Muscle of leg (tissue), 11 donors: ENCODE measurements around the gene MAPK8IP2. TPM values are rescaled to one million over a fixed set of nuclear protein-coding genes. Genes with fewer than 3 reads are reported as not detected.
"Not testable (repeated sequence)": the region's sequence is repeated elsewhere in the genome, so short reads cannot be mapped to it uniquely, and the experiment has no call there.

Experiments used
- DNase-seq: peaks from one replicate; pipeline ENCODE4 v3.0.0; 2013
- H3K27ac ChIP-seq: one replicate; pipeline ENCODE4 v1.5.1; 2013; ENCODE audit warnings: mild to moderate bottlenecking, low read length, control low read depth
- H3K27me3 ChIP-seq: one replicate; pipeline ENCODE4 v1.6.1; 2013; ENCODE audit warnings: low read length; ENCODE audit not compliant: control insufficient read depth, insufficient read depth
- H3K36me3 ChIP-seq: one replicate; pipeline ENCODE4 v1.6.1; 2013; ENCODE audit warnings: low read length; ENCODE audit not compliant: control insufficient read depth, insufficient read depth
- H3K4me1 ChIP-seq: one replicate; pipeline ENCODE4 v1.6.1; 2013; ENCODE audit warnings: low read length; ENCODE audit not compliant: control insufficient read depth, insufficient read depth
- H3K4me3 ChIP-seq: one replicate; pipeline ENCODE4 v1.5.1; 2013; ENCODE audit warnings: low read length, control low read depth
- H3K9me3 ChIP-seq: replicated peaks from 2 replicates; pipeline ENCODE4 v1.6.1; 2013; ENCODE audit warnings: low read depth, low read length; ENCODE audit not compliant: control insufficient read depth
- WGBS: methylation state at CpG from one replicate; pipeline ENCODE4 v1.1.5; 2013; ENCODE audit warnings: missing lambda C conversion rate; ENCODE audit not compliant: insufficient coverage; 5-methylcytosine and 5-hydroxymethylcytosine counted together
- polyA plus RNA-seq, 8 donors: library from polyadenylated mRNA; unstranded; fragments of 120-200 nt; gene quantifications; one replicate each; pipeline versions ENCODE4 v1.2.1 to v1.2.3, GENCODE V29; 2013; ENCODE audit warnings: inconsistent platforms in 1 of 8, low replicate concordance in 1 of 8; ENCODE audit not compliant: insufficient read length in 8 of 8, insufficient read depth in 1 of 8
- total RNA-seq: library from RNA; stranded (reverse); fragments of 120-200 nt; gene quantifications from one replicate; pipeline ENCODE4 v1.2.4, GENCODE V29; 2013

The MAPK8IP2 gene
- total and polyA plus RNA-seq, 9 donors = 0.22 to 0.68 (median 0.51) TPM

DNA sequence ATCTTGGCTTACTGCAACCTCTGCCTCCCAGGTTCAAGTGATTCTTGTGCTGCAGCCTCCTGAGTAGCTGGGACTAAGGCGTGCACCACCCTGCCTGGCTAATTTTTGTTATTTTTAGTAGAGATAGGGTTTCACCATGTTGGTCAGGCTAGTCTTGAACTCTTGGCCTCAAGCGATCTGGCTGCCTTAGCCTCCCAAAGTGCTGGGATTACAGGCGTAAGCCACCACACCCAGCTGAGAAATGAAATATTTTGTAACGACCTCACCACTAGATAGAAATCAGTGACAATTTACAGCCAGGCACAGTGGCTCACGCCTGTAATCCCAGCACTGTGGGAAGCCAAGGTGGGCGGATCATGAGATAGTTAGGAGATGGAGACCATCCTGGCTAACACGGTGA is 59.1 kb downstream of the MAPK8IP2 start:
- not testable (repeated sequence) for H3K36me3 ChIP-seq, H3K4me1 ChIP-seq, H3K27ac ChIP-seq, DNase-seq, H3K4me3 ChIP-seq, H3K9me3 ChIP-seq
- H3K27me3 ChIP-seq = peaks cover 11% of the 10 kb centered on the region
- no CpG with 5 or more reads among the region's 7 CpGs for WGBS

DNA sequence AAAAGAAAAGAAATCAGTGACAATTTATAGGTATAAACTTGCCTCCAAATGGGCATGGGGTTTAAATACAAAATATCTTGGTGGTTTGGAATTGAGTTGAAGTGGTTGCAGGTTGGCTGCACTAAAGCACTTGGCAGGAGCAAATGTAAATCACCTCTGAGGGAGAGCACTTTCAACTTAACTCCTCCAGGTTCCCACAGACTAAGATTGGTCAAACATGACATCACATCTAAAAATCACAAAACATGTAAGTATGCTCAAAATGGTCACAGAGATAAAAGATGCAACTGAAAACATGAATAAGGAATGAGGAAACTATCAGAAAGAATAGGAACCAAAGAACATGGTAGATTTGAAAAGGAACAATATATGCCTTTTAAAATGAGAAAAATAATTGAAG is 59.7 kb downstream of the MAPK8IP2 start:
- Histone ChIP-seq H3K27ac (no peak overlapping the region), H3K27me3 (peaks cover 11% of the 10 kb centered on the region), H3K9me3 (no peaks in the 10 kb centered on the region), H3K36me3 (no peaks in the 10 kb centered on the region), H3K4me3 (no peak overlapping the region), H3K4me1 (no peaks in the 10 kb centered on the region)
- DNase-seq = no peak

Other genes with a start within 250 kb of the MAPK8IP2 start
- 36.5 TPM for gene SBF1, start 125.8 kb upstream of the MAPK8IP2 start, total RNA-seq
- 10 to 100 TPM; 34.6 to 49.7 (median 45.2) TPM for gene SBF1, start 125.8 kb upstream of the MAPK8IP2 start, polyA plus RNA-seq
- gene ADM2, start 119.2 kb upstream of the MAPK8IP2 start, total RNA-seq = 0.40 TPM
- under 1 TPM; 0.23 to 0.81 (median 0.54) TPM for gene ADM2, start 119.2 kb upstream of the MAPK8IP2 start, polyA plus RNA-seq
- not detected for gene MIOX, start 113.9 kb upstream of the MAPK8IP2 start, total RNA-seq
- gene MIOX, start 113.9 kb upstream of the MAPK8IP2 start, polyA plus RNA-seq = under 1 TPM in 4 of 8 donors, not detected in 4; 0.08 to 0.12 (median 0.10) TPM
- 27.0 TPM for gene LMF2, start 93.1 kb upstream of the MAPK8IP2 start, total RNA-seq
- 10 to 100 TPM; 35.5 to 54.1 (median 44.9) TPM for gene LMF2, start 93.1 kb upstream of the MAPK8IP2 start, polyA plus RNA-seq
- 34.8 TPM for gene NCAPH2, start 92.6 kb upstream of the MAPK8IP2 start, total RNA-seq
- gene NCAPH2, start 92.6 kb upstream of the MAPK8IP2 start, polyA plus RNA-seq = 10 to 100 TPM; 30.7 to 40.3 (median 37.6) TPM
- 0.40 TPM for gene SCO2, start 75.2 kb upstream of the MAPK8IP2 start, total RNA-seq
- 1 to 10 TPM in 6 of 8 donors, under 1 TPM in 2; 0.71 to 7.0 (median 3.3) TPM for gene SCO2, start 75.2 kb upstream of the MAPK8IP2 start, polyA plus RNA-seq
- 3.2 TPM for gene TYMP, start 70.8 kb upstream of the MAPK8IP2 start, total RNA-seq
- gene TYMP, start 70.8 kb upstream of the MAPK8IP2 start, polyA plus RNA-seq = 1 to 10 TPM; 3.4 to 5.8 (median 4.1) TPM
- not detected for gene KLHDC7B, start 54.9 kb upstream of the MAPK8IP2 start, total RNA-seq
- gene KLHDC7B, start 54.9 kb upstream of the MAPK8IP2 start, polyA plus RNA-seq = under 1 TPM in 4 of 8 donors, not detected in 4; 0.03 to 0.35 (median 0.07) TPM
- not detected for gene SYCE3, start 37.9 kb upstream of the MAPK8IP2 start, total RNA-seq
- gene SYCE3, start 37.9 kb upstream of the MAPK8IP2 start, polyA plus RNA-seq = not detected
- gene CPT1B, start 22.4 kb upstream of the MAPK8IP2 start, total RNA-seq = 46.2 TPM
- gene CPT1B, start 22.4 kb upstream of the MAPK8IP2 start, polyA plus RNA-seq = 10 to 100 TPM; 24.5 to 66.6 (median 42.7) TPM
- gene CHKB, start 17.9 kb upstream of the MAPK8IP2 start, total RNA-seq = 47.5 TPM
- gene CHKB, start 17.9 kb upstream of the MAPK8IP2 start, polyA plus RNA-seq = 10 to 100 TPM; 38.6 to 61.7 (median 47.2) TPM
- 8.4 TPM for gene ARSA, start 27.4 kb downstream of the MAPK8IP2 start, total RNA-seq
- gene ARSA, start 27.4 kb downstream of the MAPK8IP2 start, polyA plus RNA-seq = 10 to 100 TPM; 11.4 to 21.9 (median 15.2) TPM
- gene SHANK3, start 72.0 kb downstream of the MAPK8IP2 start, total RNA-seq = 4.3 TPM
- gene SHANK3, start 72.0 kb downstream of the MAPK8IP2 start, polyA plus RNA-seq = 10 to 100 TPM; 11.9 to 25.1 (median 16.6) TPM
- gene ACR, start 137.4 kb downstream of the MAPK8IP2 start, total RNA-seq = 0.09 TPM
- gene ACR, start 137.4 kb downstream of the MAPK8IP2 start, polyA plus RNA-seq = under 1 TPM; 0.15 to 0.46 (median 0.23) TPM
- gene RABL2B, start 182.8 kb downstream of the MAPK8IP2 start, total RNA-seq = 9.9 TPM
- 10 to 100 TPM; 14.6 to 29.8 (median 21.2) TPM for gene RABL2B, start 182.8 kb downstream of the MAPK8IP2 start, polyA plus RNA-seq